Fibroblast of mammary gland (primary cell): ENCODE measurements around the gene CYP2E1.

ENCODE experiments used
- DNase-seq: peaks from one replicate; pipeline ENCODE4 v3.0.0-alpha.2; 2010; ENCODE audit warnings: low read depth
- H3K4me3 ChIP-seq: 2 replicates; pipeline ENCODE4 v1.5.1; 2011; ENCODE audit warnings: low read depth, mild to moderate bottlenecking, low read length, moderate library complexity; ENCODE audit not compliant: control insufficient read depth
- CTCF ChIP-seq: conservative IDR thresholded peaks from 2 replicates; pipeline ENCODE4 v1.5.1; 2011; ENCODE audit warnings: low read depth, low read length, inconsistent platforms; ENCODE audit not compliant: control insufficient read depth, insufficient read depth

The CYP2E1 gene

GRCh38 chr10:133526957-133527588 is at the start of gene CYP2E1:
Gene CYP2E1, plus strand, starts transcription at chr10:133527363. Its CDS starts 33 bp downstream, at chr10:133527396.
- H3K4me3 ChIP-seq: no peak within 1 kb of the TSS

GRCh38 chr10:133481086-133481643 is 46.0 kb upstream of the CYP2E1 start:
- no peak overlapping the region for H3K4me3 ChIP-seq
- TF ChIP-seq CTCF: no peak
- no peak for DNase-seq

More at GRCh38 chr10:133526957-133527588, at the start of gene CYP2E1:
- no peak for DNase-seq
- no peak for TF ChIP-seq CTCF

GRCh38 chr10:133481657-133482056 is 45.5 kb upstream of the CYP2E1 start:
- DNase-seq: no peak
- no peak overlapping the region for H3K4me3 ChIP-seq
- no peak for TF ChIP-seq CTCF

GRCh38 chr10:133484818-133485217 is 42.3 kb upstream of the CYP2E1 start:
- TF ChIP-seq CTCF: no peak
- DNase-seq: peak; percentile 2
- H3K4me3 ChIP-seq: no peak overlapping the region

GRCh38 chr10:133487085-133487484 is 40.1 kb upstream of the CYP2E1 start:
- TF ChIP-seq CTCF: no peak
- DNase-seq: no peak
- H3K4me3 ChIP-seq: no peak overlapping the region

- no peak for DNase-seq
- no peak for TF ChIP-seq CTCF
- H3K4me3 ChIP-seq: no peak overlapping the region
Measured at GRCh38 chr10:133488354-133488753, 38.8 kb upstream of the CYP2E1 start.
